Activated effector memory CD4-positive, alpha-beta T cell treated with anti-CD3 and anti-CD28 coated beads, Interleukin-2, amount 50 U/mL, for 16 hours (primary cell): ENCODE results near the gene ANKRD13B.
"Not testable (repeated sequence)": the region's sequence is repeated elsewhere in the genome, so short reads cannot be mapped to it uniquely, and the experiment has no call there.

ENCODE experiments used
- DNase-seq: peaks from one replicate; pipeline ENCODE4 v3.0.0-alpha.2; 2020

ANKRD13B gene

GRCh38 chr17:29592850-29593551, at the start of gene ANKRD13B:
Gene ANKRD13B, plus strand, starts transcription at chr17:29593132. Its CDS starts 490 bp downstream, at chr17:29593622.
- DNase-seq = peak; percentile 79

GRCh38 chr17:29544066-29544465, 48.9 kb upstream of the ANKRD13B start:
- no peak for DNase-seq

GRCh38 chr17:29546085-29546484, 46.8 kb upstream of the ANKRD13B start:
- DNase-seq = no peak

GRCh38 chr17:29546830-29547229, 46.1 kb upstream of the ANKRD13B start:
- no peak for DNase-seq

- no peak for DNase-seq
Measured at GRCh38 chr17:29549177-29549923, 43.6 kb upstream of the ANKRD13B start.

- no peak for DNase-seq
Measured at GRCh38 chr17:29555840-29556239, 37.1 kb upstream of the ANKRD13B start.

- no peak for DNase-seq
Measured at GRCh38 chr17:29557085-29557738, 35.7 kb upstream of the ANKRD13B start.

- no peak for DNase-seq
Measured at GRCh38 chr17:29557739-29558116, 35.2 kb upstream of the ANKRD13B start.

- not testable (repeated sequence) for DNase-seq
Measured at GRCh38 chr17:29558139-29558538, 34.8 kb upstream of the ANKRD13B start.

GRCh38 chr17:29559640-29560039, 33.3 kb upstream of the ANKRD13B start:
- no peak for DNase-seq

- DNase-seq = no peak
Measured at GRCh38 chr17:29560316-29560715, 32.6 kb upstream of the ANKRD13B start.

GRCh38 chr17:29561554-29562517, 31.1 kb upstream of the ANKRD13B start:
- DNase-seq = no peak

GRCh38 chr17:29562615-29563014, 30.3 kb upstream of the ANKRD13B start:
- no peak for DNase-seq

- no peak for DNase-seq
Measured at GRCh38 chr17:29563816-29564215, 29.1 kb upstream of the ANKRD13B start.

GRCh38 chr17:29565643-29566472, 27.1 kb upstream of the ANKRD13B start:
- DNase-seq = peak; percentile 86

GRCh38 chr17:29566473-29567303, 26.2 kb upstream of the ANKRD13B start, which contains the start of gene ABHD15:
Gene ABHD15, minus strand, starts transcription at chr17:29567037. Its CDS starts 71 bp downstream, at chr17:29566966.
- peak; percentile 87 for DNase-seq

GRCh38 chr17:29567304-29567553, 25.7 kb upstream of the ANKRD13B start:
- DNase-seq = no peak

GRCh38 chr17:29567554-29568330, 25.2 kb upstream of the ANKRD13B start:
- peak; percentile 92 for DNase-seq

GRCh38 chr17:29568331-29569244, 24.3 kb upstream of the ANKRD13B start, which contains the start of gene TP53I13:
Gene TP53I13, plus strand, starts transcription at chr17:29568701. Its CDS starts 58 bp downstream, at chr17:29568759.
- peak; percentile 96 for DNase-seq
